CD14-positive monocyte (primary cell): ENCODE results near the gene TMEM244. TPM values are rescaled to one million over a fixed set of nuclear protein-coding genes. Genes with fewer than 3 reads are reported as not detected.
"Not testable (repeated sequence)": the region's sequence is repeated elsewhere in the genome, so short reads cannot be mapped to it uniquely, and the experiment has no call there.

Experiments used
- DNase-seq, 3 donors: peaks; one replicate each; pipeline ENCODE4 v3.0.0-alpha.2; 2011 to 2022
- H2AFZ ChIP-seq: 2 replicates; pipeline ENCODE4 v1.6.0; 2012; ENCODE audit warnings: mild to moderate bottlenecking, low read depth, low read length, inconsistent platforms; ENCODE audit not compliant: insufficient read depth, poor library complexity, severe bottlenecking
- H3K27ac ChIP-seq, 2 donors: 1 replicate in 1 of 2; 2 replicates in 1 of 2; pipeline ENCODE4 v1.5.1; 2012 to 2013; ENCODE audit warnings: low read length in 2 of 2, control low read depth in 1 of 2, inconsistent platforms in 1 of 2, low read depth in 1 of 2, mild to moderate bottlenecking in 1 of 2
- H3K27me3 ChIP-seq, 2 donors: one replicate each; pipeline versions ENCODE4 v1.6.0 to v1.6.1; 2011 to 2013; ENCODE audit warnings: low read length in 2 of 2; ENCODE audit not compliant: control insufficient read depth in 2 of 2, insufficient read depth in 2 of 2
- H3K36me3 ChIP-seq, 2 donors: replicated peaks in 1 of 2; 1 replicate in 1 of 2; 2 replicates in 1 of 2; pipeline versions ENCODE4 v1.5.1 to v1.6.1; 2012 to 2013; ENCODE audit warnings: low read length in 2 of 2, control low read depth in 1 of 2, inconsistent platforms in 1 of 2, mild to moderate bottlenecking in 1 of 2; ENCODE audit not compliant: insufficient read depth in 2 of 2, control insufficient read depth in 1 of 2
- H3K4me1 ChIP-seq, 2 donors: 1 replicate in 1 of 2; 2 replicates in 1 of 2; pipeline versions ENCODE4 v1.5.1 to v1.6.1; 2012 to 2013; ENCODE audit warnings: low read length in 2 of 2, control low read depth in 1 of 2, inconsistent platforms in 1 of 2, mild to moderate bottlenecking in 1 of 2, moderate library complexity in 1 of 2; ENCODE audit not compliant: insufficient read depth in 2 of 2, control insufficient read depth in 1 of 2
- H3K4me2 ChIP-seq: replicated peaks from 2 replicates; pipeline ENCODE3; 2012; ENCODE audit warnings: low read length, moderate library complexity, mild to moderate bottlenecking; ENCODE audit not compliant: poor library complexity, severe bottlenecking; ENCODE audit errors: extremely low read depth
- H3K4me3 ChIP-seq, 3 experiments: fragments of 200-600 bp in 1 of 3; sonication (generic) in 1 of 3; replicated peaks in 1 of 3; 1 replicate in 2 of 3; 2 replicates in 1 of 3; pipeline ENCODE4 v1.5.1; 2011 to 2013; ENCODE audit warnings: low read length in 3 of 3, mild to moderate bottlenecking in 3 of 3, control low read depth in 2 of 3, low read depth in 2 of 3, inconsistent platforms in 1 of 3, moderate library complexity in 1 of 3
- H3K79me2 ChIP-seq: 2 replicates; pipeline ENCODE4 v1.6.0; 2012; ENCODE audit warnings: mild to moderate bottlenecking, control low read depth, inconsistent platforms, low read length, moderate library complexity; ENCODE audit not compliant: insufficient read depth
- H3K9ac ChIP-seq: 2 replicates; pipeline ENCODE4 v1.6.0; 2017; ENCODE audit warnings: low read length, mild to moderate bottlenecking; ENCODE audit not compliant: insufficient read depth, poor library complexity, severe bottlenecking
- H3K9me3 ChIP-seq, 2 donors: replicated peaks in 1 of 2; 1 replicate in 1 of 2; 2 replicates in 1 of 2; pipeline versions ENCODE4 v1.5.1 to v1.6.1; 2012 to 2013; ENCODE audit warnings: low read length in 2 of 2, control low read depth in 1 of 2; ENCODE audit not compliant: control insufficient read depth in 1 of 2, insufficient read depth in 1 of 2
- H4K20me1 ChIP-seq: 2 replicates; pipeline ENCODE4 v1.6.0; 2012; ENCODE audit warnings: mild to moderate bottlenecking, low read length, control low read depth, moderate library complexity; ENCODE audit not compliant: insufficient read depth
- H3K27ac Mint-ChIP-seq, 7 donors: one replicate each; pipeline ENCODE4 v1.8.0; 2020; ENCODE audit warnings: mild to moderate bottlenecking in 7 of 7, mixed read lengths in 7 of 7, moderate library complexity in 6 of 7, inconsistent platforms in 2 of 7
- H3K27me3 Mint-ChIP-seq, 3 donors: one replicate each; pipeline ENCODE4 v1.8.0; 2021 to 2022; ENCODE audit warnings: low read depth in 3 of 3, mild to moderate bottlenecking in 3 of 3, mixed read lengths in 3 of 3, moderate library complexity in 3 of 3, inconsistent platforms in 1 of 3
- H3K36me3 Mint-ChIP-seq, 2 donors: one replicate each; pipeline ENCODE4 v1.8.0; 2020; ENCODE audit warnings: mixed read lengths in 2 of 2, inconsistent platforms in 1 of 2, mild to moderate bottlenecking in 1 of 2
- H3K4me1 Mint-ChIP-seq: one replicate; pipeline ENCODE4 v1.8.0; 2020; ENCODE audit warnings: mild to moderate bottlenecking, mixed read lengths
- H3K4me3 Mint-ChIP-seq, 2 donors: one replicate each; pipeline ENCODE4 v1.8.0; 2020; ENCODE audit warnings: mild to moderate bottlenecking in 2 of 2, mixed read lengths in 2 of 2, moderate library complexity in 1 of 2
- H3K9me3 Mint-ChIP-seq, 7 donors: one replicate each; pipeline ENCODE4 v1.8.0; 2020 to 2022; ENCODE audit warnings: mixed read lengths in 7 of 7, mild to moderate bottlenecking in 6 of 7, moderate library complexity in 6 of 7, inconsistent platforms in 2 of 7
- CTCF ChIP-seq: fragments of 200-600 bp; IDR thresholded peaks from one replicate; pipeline ENCODE4 v1.8.0; 2022; ENCODE audit warnings: antibody characterized with exemption, mild to moderate bottlenecking
- WGBS: methylation state at CpG from one replicate; pipeline ENCODE4 v1.1.5; 2013; ENCODE audit warnings: missing lambda C conversion rate; ENCODE audit not compliant: insufficient coverage; 5-methylcytosine and 5-hydroxymethylcytosine counted together
- intact Hi-C, 2 donors: fragments of 100-400 bp; cut with micrococcal nuclease; formaldehyde crosslinking; loops; one replicate each; pipeline versions ENCODE4 v1.15.0 to v1.15.1; 2023
- polyA plus RNA-seq, 3 donors: library from polyadenylated mRNA; depleted of rRNA in 1 of 3; unstranded in 2 of 3; stranded (reverse) in 1 of 3; fragments of 300-500 nt in 2 of 3; fragments of >200 nt in 1 of 3; fragmentation: Illumina TruSeq in 2 of 3; gene quantifications; 1 replicate in 2 of 3; 2 replicates in 1 of 3; pipeline ENCODE4 v1.2.3, GENCODE V29; 2012 to 2021

TMEM244 gene
- polyA plus RNA-seq, 3 donors, result not detected

GRCh38 chr6:129842881-129843409, 18.2 kb downstream of the TMEM244 start:
- Histone ChIP-seq H3K79me2 (no peaks in the 10 kb centered on the region), H3K4me1 (no peaks in the 10 kb centered on the region)

DNA sequence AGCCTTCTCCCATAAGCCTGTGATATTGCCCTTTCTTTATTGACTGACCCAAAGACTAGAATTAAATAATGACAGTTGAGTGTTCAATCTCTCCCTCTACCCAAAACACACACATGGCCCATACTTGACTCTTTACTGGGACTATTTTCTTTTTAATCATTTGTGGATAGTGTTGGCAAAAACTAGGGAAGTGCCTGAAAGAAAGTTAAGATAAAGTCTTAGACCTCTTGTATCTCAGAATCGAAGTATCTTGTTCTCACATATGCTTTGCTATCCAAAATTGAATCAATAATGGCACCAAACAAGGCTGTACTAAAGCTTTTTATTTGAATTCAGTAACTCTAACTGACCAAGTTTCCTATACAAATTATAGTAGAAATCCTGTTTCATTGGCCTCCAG, 19.0 kb downstream of the TMEM244 start:
- no CpG with 5 or more reads among the region's 1 CpG for WGBS

More at GRCh38 chr6:129842881-129843409, 18.2 kb downstream of the TMEM244 start:
- Histone ChIP-seq H3K27me3 (no peaks in the 10 kb centered on the region), H3K9ac (no peak overlapping the region), H3K27ac (no peak overlapping the region), H3K4me2 (no peak overlapping the region), H3K36me3 (no peaks in the 10 kb centered on the region), H4K20me1 (no peaks in the 10 kb centered on the region), H2AFZ (no peak overlapping the region), H3K4me3 (no peak overlapping the region), H3K9me3 (no peaks in the 10 kb centered on the region)
- Mint-ChIP-seq H3K27me3 (no peaks in the 10 kb centered on the region), H3K4me3 (no peak overlapping the region), H3K9me3 (peaks cover 0 to 7% (median 5%) of the 10 kb centered on the region in 7 donors), H3K36me3 (no peaks in the 10 kb centered on the region), H3K27ac (no peak overlapping the region), H3K4me1 (no peaks in the 10 kb centered on the region)
- no peak for TF ChIP-seq CTCF
- DNase-seq, result no peak
- intact Hi-C loops, result no loop called here

DNA sequence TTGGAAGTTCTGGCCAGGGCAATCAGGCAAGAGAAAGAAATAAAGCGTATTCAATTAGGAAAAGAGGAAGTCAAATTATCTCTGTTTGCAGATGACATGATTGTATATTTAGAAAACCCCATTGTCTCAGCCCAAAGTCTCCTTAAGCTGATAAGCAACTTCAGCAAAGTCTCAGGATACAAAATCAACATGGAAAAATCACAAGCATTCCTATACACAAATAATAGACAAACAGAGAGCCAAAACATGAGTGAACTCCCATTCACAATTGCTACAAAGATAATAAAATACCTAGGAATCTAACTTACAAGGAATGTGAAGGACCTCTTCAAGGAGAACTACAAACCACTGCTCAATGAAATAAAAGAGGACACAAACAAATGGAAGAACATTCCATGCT, 21.6 kb downstream of the TMEM244 start:
- DNase-seq, H3K4me1 Mint-ChIP-seq, H4K20me1 ChIP-seq, H3K9me3 ChIP-seq, H3K36me3 ChIP-seq, H3K79me2 ChIP-seq, intact Hi-C loops, H3K4me1 ChIP-seq, H3K27ac ChIP-seq, H3K4me2 ChIP-seq, H2AFZ ChIP-seq, H3K4me3 ChIP-seq, H3K9ac ChIP-seq, H3K27me3 Mint-ChIP-seq, H3K4me3 Mint-ChIP-seq, H3K36me3 Mint-ChIP-seq, H3K27ac Mint-ChIP-seq, H3K27me3 ChIP-seq: not testable (repeated sequence)
- WGBS, result no CpG with 5 or more reads among the region's 1 CpG
- H3K9me3 Mint-ChIP-seq, result peaks cover 3 to 25% (median 12%) of the 10 kb centered on the region in 7 donors

More for the DNA sequence above, 19.0 kb downstream of the TMEM244 start:
- H3K27me3 ChIP-seq, result no peaks in the 10 kb centered on the region
- no peak overlapping the region for H2AFZ ChIP-seq
- H3K36me3 ChIP-seq, result no peaks in the 10 kb centered on the region
- no peaks in the 10 kb centered on the region for H3K9me3 ChIP-seq
- intact Hi-C loops, result no loop called here
- no peak overlapping the region for H3K4me2 ChIP-seq
- Mint-ChIP-seq H3K4me3 (no peak overlapping the region), H3K4me1 (no peaks in the 10 kb centered on the region), H3K36me3 (no peaks in the 10 kb centered on the region), H3K27me3 (no peaks in the 10 kb centered on the region), H3K27ac (no peak overlapping the region), H3K9me3 (peaks cover 0 to 14% (median 5%) of the 10 kb centered on the region in 7 donors)
- TF ChIP-seq CTCF, result no peak
- no peak for DNase-seq
- no peak overlapping the region for H3K27ac ChIP-seq
- no peaks in the 10 kb centered on the region for H4K20me1 ChIP-seq
- no peaks in the 10 kb centered on the region for H3K79me2 ChIP-seq
- no peak overlapping the region for H3K9ac ChIP-seq
- H3K4me3 ChIP-seq, result no peak overlapping the region
- H3K4me1 ChIP-seq, result no peaks in the 10 kb centered on the region
